GM06990 (cell line): ENCODE data around the gene ADAMTSL2.

Experiments used
- DNase-seq: peaks from one replicate; pipeline ENCODE4 v3.0.0-alpha.2; 2011; ENCODE audit not compliant: insufficient read length; ENCODE audit errors: extremely low read depth
- H3K27me3 ChIP-seq: replicated peaks from 2 replicates; pipeline ENCODE4 v1.6.0; 2011; ENCODE audit warnings: low read length; ENCODE audit not compliant: control insufficient read depth, insufficient read depth
- H3K36me3 ChIP-seq: 2 replicates; pipeline ENCODE4 v1.5.1; 2011; ENCODE audit warnings: low read length; ENCODE audit not compliant: control insufficient read depth, insufficient read depth
- H3K4me3 ChIP-seq: replicated peaks from 2 replicates; pipeline ENCODE4 v1.5.1; 2011; ENCODE audit warnings: low read depth, mild to moderate bottlenecking, control low read depth, low read length
- CTCF ChIP-seq: IDR thresholded peaks from 2 replicates; pipeline ENCODE4 v1.5.1; 2011; ENCODE audit warnings: low read length, control low read depth, mild to moderate bottlenecking, inconsistent platforms; ENCODE audit not compliant: insufficient read depth, poor library complexity, severe bottlenecking

ADAMTSL2 gene

DNA sequence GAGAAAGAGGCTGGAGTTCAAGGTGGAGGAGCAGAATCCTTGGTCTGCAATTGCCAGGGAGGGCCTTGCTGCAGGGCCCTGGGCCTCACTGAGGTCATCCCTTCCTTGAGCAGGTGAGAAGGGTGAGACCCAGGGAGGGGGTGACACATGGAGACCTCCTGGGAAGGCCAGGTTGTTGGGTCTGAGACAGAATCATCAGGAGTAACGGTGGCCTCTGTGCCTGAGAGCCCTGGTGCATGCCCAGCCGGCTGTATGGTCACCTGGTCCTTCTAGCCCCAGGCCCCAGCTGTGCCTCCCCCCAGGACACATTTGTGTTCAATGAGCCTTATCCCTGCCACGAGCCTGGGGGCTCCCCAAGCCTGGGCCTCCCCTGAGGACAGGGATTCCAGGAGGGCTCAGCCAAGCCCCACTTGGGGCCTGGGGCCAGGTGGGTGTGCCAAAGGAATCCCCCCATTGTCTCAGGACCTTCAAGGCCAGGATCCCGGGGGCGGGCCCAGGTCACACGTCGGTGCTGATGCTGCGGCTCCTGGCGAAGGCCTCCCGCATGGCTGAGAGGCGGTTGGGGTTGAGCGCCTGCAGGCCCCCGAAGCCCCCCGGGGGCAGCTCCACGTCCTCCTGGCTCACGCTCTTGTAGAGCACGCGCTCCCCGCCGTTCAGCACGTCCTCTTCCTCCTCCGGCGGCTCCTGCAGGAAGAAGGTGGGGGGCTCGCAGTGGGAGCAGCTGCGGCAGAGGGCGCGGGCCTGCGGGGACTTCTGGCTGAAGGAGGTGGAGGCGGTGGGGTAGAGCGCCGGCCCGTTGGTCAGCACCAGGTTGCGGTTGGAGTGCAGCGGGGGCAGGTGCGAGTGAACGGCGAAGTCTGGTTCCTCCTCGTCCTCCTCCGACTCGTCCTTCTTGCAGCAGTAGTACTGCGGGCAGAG is 44.3 kb downstream of the ADAMTSL2 start:
- H3K4me3 ChIP-seq, result no peak overlapping the region
- peaks cover under 1% of the 10 kb centered on the region for H3K27me3 ChIP-seq
- TF ChIP-seq CTCF, result no peak
- no peak for DNase-seq
- no peaks in the 10 kb centered on the region for H3K36me3 ChIP-seq

DNA sequence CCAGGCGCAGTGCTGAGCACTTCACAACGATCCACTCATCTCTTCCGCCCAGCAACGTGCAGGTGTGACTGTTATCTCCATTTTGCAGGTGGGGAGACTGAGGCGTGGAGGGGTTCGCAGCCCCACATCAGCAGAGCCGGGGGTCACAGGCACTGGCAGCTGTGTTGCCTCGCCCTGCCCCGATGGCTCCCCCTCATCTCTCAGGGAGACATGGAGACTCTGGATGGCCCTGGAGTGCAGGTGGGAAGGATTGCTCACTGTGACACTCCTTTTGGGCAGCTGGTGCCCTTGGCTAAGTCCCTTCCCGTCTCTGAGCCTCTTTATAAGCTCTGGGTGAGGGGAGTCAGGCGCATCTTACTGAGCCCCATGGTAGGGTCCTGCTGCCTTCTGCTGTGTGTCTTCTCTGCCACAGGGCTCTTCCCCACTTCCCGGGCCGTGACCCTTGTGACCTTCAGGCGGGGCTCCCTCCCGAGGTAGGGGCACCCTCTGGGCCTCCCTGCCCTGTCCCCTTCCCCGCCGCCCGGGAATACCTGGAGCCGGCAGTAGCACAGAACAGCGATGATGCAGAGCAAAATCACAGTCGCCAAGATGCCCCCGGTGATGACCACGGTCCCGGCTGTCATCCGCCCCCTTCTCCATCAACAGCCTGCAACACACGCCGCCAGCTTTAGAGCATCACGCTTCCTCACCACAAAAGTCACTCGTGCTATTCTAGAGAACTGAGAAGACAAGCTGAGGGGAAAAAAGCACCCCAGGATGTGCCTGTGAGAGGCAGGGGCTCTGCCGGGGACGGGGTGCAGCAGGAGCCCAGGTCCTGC is 45.3 kb downstream of the ADAMTSL2 start:
- no peak for DNase-seq
- no peaks in the 10 kb centered on the region for H3K36me3 ChIP-seq
- peaks cover 1% of the 10 kb centered on the region for H3K27me3 ChIP-seq
- TF ChIP-seq CTCF, result no peak
- H3K4me3 ChIP-seq, result no peak overlapping the region

- H3K27me3 ChIP-seq, result peaks cover 1% of the 10 kb centered on the region
- no peaks in the 10 kb centered on the region for H3K36me3 ChIP-seq
- H3K4me3 ChIP-seq, result no peak overlapping the region
- TF ChIP-seq CTCF, result no peak
- no peak for DNase-seq
Observed at GRCh38 chr9:133580419-133580738, 45.9 kb downstream of the ADAMTSL2 start.

- no peak for TF ChIP-seq CTCF
- Histone ChIP-seq H3K4me3 (no peak overlapping the region), H3K36me3 (no peaks in the 10 kb centered on the region), H3K27me3 (peaks cover 3% of the 10 kb centered on the region)
- DNase-seq, result no peak
Observed at GRCh38 chr9:133581011-133581410, 46.5 kb downstream of the ADAMTSL2 start.

DNA sequence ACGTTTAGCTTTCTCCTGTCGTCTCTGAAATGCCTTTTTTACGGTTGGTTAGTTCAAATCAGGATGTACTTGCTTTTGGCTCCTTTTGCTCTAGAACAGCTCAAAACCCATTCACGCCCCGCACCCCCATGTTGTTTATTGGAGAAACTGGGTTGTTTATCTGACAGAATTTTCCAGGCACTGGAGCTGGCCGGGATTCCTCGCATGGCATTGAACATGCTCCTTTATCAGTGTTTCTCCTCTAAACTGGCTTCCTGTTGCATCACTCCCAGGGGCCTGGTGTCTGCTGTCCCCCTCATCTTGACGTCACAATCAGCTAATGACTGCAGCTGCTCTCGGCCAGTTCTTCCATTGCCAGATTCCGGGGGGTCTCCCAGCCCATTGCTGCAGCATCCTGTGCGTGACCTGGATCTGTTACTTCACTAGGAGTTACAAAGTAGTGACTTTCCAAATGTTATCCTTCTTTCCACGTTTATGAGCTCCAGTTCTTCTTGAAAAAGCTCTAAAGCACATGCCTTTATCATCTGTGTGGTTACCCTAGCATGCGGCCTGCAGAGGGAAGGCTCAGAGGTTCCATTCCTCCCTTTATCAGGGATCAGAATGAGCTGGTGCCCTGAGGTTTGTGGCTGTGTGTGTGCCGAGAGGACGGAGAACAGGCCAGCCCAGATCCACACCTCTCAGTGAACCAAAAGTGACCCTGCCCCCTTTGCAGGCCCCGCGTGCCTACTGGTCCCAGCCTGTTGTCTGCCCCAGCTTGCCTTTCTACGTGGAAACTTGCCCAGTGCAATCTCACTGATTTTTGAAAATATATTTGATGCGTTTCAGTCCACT is 47.2 kb downstream of the ADAMTSL2 start:
- Histone ChIP-seq H3K27me3 (peaks cover 3% of the 10 kb centered on the region), H3K4me3 (no peak overlapping the region), H3K36me3 (no peaks in the 10 kb centered on the region)
- TF ChIP-seq CTCF, result no peak
- DNase-seq, result no peak
